DOHH2 (cell line): ENCODE data around the gene FAM131C.

Experiments
- EZH2phosphoT487 ChIP-seq: fragments of 200-600 bp; sonication (generic); IDR thresholded peaks from 2 replicates; pipeline ENCODE4 v1.6.1; 2017; ENCODE audit warnings: borderline replicate concordance, mild to moderate bottlenecking, antibody characterized with exemption, low read length, moderate library complexity, mixed read lengths
- TF ChIP-seq, protein P1 (sequence below): fragments of 200-600 bp; sonication (generic); IDR thresholded peaks from one replicate; pipeline ENCODE4 v1.5.1; 2014; ENCODE audit warnings: antibody characterized with exemption, mild to moderate bottlenecking, low read depth, low read length; ENCODE audit not compliant: poor library complexity, severe bottlenecking

DNA sequence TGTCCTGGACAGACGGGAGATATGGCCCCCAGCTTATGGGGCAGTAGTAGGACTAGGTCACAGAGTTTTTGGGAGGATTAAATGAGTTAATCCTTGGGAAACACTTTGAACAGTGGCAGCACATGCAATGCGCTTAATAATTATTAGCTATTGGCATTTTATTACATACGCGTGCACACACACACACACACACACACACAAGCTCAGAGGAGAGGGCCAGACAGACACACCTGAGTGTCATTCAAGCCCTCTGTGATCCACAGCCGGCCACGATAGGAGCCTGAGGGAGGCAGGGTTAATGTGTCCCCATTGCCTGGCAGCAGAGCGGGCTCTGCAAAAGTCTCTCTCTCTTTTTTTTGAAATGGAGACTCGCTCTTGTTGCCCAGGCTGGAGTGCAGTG is 44.5 kb upstream of the FAM131C start:
- TF ChIP-seq, protein P1, sequence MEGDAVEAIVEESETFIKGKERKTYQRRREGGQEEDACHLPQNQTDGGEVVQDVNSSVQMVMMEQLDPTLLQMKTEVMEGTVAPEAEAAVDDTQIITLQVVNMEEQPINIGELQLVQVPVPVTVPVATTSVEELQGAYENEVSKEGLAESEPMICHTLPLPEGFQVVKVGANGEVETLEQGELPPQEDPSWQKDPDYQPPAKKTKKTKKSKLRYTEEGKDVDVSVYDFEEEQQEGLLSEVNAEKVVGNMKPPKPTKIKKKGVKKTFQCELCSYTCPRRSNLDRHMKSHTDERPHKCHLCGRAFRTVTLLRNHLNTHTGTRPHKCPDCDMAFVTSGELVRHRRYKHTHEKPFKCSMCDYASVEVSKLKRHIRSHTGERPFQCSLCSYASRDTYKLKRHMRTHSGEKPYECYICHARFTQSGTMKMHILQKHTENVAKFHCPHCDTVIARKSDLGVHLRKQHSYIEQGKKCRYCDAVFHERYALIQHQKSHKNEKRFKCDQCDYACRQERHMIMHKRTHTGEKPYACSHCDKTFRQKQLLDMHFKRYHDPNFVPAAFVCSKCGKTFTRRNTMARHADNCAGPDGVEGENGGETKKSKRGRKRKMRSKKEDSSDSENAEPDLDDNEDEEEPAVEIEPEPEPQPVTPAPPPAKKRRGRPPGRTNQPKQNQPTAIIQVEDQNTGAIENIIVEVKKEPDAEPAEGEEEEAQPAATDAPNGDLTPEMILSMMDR, result no peak
- no peak for TF ChIP-seq EZH2phosphoT487
